GM19395 (cell line): ENCODE measurements around the gene PARP3.
"Not testable (repeated sequence)": the region's sequence is repeated elsewhere in the genome, so short reads cannot be mapped to it uniquely, and the experiment has no call there.

ENCODE experiments used
- ATAC-seq: cut with Tn5 transposase; IDR thresholded peaks from one replicate; pipeline ENCODE4 v1.9.1; 2021; ENCODE audit warnings: mild to moderate bottlenecking, moderate library complexity; ENCODE audit not compliant: unreplicated experiment

PARP3 gene

DNA sequence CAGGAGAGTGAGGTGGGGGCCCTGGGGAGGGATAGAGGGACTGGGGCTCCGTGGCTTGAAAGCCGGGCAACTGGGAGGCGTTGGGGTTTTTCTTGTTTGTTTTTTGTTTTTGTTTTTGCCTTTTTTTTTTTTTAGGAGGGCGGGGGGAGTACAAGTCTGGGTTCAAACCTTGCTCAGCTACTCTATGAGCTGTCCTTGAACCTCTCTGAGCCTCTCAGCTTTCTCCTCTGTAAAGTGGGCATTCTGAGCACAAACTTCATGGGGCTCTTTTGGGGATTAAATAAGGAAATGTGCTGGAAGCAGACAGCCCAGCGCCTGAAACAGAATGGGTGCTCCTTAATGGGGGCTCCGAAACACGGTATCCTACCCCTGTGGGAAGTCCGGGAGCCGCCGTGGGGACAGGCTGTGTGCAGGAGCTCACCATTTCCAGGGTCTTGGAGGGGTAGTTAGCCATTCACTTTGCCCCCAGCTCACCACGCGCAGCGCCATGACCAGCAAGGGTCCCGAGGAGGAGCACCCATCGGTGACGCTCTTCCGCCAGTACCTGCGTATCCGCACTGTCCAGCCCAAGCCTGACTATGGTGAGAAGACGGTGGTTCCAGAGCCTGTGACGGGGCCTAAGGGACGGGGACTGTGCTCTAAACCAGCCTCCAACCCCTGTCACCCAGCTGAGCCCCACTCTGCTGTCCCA is 41.6 kb downstream of the PARP3 start:
- ATAC-seq, result no peak

DNA sequence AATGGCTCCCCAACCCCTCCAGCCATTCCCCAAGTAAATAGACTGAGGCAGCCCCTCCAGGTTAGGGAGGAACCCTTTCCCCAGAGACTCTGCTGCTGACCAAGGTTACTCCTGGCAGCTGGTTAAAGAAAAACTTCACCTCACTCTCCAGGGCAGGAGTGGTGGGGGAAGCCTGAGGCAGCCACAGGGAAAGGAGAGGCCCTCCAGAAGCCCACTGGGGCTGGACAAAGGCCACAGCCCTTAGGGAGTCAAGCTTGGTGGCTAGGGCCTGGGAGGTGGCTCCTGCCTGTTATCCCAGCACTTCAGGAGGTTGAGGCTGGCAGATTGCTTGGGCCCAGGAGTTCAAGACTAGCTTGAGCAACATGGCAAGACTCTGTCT is 42.1 kb downstream of the PARP3 start:
- ATAC-seq, result no peak

DNA sequence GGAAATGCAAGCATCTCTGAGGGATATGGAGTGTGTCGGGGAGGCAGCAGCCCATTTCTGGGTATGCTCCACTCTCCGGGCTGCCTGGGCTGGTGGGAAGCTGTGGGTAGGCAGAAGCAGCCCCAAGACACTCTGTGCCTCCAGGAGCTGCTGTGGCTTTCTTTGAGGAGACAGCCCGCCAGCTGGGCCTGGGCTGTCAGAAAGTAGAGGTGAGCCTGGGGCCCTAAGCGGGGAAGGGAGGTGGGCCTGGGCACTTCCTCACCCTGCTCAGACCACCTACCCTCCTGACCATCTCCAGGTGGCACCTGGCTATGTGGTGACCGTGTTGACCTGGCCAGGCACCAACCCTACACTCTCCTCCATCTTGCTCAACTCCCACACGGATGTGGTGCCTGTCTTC is 42.9 kb downstream of the PARP3 start:
- ATAC-seq, result no peak

DNA sequence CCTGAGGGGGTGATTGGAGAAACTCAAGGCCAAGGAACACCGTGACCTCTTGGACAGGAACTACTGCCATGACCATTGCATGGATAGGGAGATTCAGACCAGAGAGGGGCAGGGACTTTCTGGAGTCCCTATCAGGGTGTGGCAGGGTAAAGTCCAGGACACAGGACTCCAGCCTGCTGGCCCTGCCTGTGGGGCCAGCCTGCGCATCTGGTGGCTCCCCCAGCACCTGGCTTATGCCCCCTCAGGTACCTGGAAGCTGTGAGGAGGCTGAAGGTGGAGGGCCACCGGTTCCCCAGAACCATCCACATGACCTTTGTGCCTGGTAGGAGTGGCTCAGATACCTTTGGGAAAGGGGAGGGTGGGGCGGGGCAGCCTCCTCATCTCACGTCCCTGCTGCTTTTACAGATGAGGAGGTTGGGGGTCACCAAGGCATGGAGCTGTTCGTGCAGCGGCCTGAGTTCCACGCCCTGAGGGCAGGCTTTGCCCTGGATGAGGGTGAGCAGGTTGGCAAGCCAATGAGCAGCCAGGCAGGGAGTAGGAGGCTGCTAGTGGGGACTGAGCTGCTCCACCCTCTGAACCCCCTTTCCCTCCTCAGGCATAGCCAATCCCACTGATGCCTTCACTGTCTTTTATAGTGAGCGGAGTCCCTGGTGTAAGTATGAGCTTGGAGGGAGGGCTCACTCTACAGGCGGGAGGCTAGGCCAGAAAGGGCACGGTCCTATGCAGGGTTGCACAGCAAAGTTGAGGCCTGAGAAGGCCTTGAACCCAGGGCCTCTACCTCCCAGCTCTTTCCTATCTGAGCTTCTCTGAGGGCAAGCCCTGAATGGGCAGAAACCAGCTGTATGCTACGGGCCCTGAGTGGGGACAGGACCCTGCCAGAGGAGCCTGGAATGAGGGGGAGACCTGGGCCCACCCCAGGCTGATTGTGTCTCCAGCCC is 44.1 kb downstream of the PARP3 start:
- no peak for ATAC-seq

DNA sequence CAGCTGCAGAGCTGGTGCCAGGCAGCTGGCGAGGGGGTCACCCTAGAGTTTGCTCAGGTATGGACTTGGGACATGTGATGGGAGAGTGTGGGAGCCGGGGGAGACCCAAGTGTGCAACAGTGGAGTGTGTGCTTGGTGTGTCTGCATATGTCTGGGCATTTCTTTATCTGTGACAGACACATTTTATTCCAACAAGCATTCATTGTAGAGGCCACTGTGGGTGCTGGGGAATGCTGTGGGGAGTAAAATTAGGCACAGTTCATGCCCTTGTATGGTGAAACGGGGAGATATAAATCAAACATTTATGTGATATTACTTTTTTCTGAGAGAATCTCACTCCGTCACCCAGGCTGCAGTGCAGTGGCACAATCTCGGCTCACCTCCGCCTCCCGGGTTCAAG is 45.4 kb downstream of the PARP3 start:
- no peak for ATAC-seq

DNA sequence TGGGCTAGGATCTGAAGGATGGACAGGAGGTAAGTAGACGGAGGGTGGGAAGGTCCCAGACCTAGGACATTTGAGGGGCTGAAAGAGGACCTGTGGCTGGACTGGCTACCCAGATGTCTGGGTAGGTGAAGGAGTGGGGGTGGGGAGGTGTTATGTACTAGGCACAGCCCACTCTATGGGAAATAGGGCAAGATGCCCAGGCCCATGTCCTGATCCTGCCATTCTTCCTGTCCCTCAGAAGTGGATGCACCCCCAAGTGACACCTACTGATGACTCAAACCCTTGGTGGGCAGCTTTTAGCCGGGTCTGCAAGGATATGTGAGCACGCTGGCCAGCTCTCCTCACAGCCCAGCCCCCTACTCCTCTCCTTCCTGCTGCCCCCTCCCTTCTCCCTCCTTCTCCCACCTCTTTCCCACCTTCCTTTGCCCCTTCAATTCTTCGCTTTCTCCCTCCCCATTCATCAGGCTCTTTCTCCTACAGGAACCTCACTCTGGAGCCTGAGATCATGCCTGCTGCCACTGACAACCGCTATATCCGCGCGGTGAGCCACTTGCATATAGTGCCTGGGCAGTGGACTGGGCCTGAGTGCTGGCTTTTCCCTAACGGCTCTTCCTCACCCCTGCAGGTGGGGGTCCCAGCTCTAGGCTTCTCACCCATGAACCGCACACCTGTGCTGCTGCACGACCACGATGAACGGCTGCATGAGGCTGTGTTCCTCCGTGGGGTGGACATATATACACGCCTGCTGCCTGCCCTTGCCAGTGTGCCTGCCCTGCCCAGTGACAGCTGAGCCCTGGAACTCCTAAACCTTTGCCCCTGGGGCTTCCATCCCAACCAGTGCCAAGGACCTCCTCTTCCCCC is 46.4 kb downstream of the PARP3 start:
- ATAC-seq, result no peak

DNA sequence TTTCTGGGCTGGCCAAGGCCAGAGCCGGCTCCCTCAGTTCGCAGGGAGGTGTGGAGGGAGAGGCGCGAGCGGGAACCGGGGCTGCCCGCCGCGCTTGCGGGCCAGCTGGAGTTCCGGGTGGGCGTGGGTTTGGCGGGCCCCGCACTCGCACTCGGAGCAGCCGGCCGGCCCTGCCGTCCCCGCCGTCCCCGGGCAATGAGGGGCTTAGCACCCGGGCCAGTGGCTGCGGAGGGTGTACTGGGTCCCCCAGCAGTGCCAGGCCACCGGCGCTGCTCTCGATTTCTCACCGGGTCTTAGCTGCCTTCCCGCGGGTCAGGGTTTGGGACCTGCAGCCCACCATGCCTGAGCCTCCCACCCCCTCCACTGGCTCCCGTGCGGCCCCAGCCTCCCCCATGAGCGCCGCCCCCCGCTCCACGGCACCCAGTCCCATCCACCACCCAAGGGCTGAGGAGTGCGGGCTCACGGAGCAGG is 48.4 kb downstream of the PARP3 start:
- ATAC-seq, result not testable (repeated sequence)

DNA sequence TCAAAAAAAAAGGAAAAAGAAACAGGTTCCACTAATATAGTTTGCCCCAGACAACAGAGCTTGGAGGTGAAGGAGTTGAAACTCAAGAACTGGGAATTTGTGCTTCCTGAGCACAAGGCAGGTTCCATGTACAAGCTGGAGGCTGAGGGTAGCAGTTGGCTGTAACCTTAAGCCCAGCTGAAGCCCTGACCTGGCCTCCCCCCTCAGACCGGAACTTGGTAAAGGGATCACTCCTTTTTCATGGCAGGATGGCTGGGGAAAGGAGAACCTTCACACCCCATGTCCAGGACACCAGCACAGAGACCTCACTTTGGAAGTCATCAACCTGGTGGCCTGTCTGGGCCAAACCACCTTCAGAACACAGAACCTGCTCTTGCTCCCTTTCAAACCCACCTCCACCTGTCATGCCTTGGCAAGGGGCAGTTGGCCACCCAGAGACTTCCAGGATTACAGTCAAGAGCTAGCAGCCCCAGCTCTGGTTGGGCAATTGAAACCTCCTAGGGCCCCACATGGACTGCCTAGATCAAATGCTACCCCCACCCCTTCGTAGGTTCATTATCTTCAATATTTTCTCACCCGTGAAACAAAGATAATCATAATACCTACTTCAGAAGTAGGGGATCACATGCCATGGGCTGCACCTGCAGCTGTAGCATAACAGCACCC is 50.0 kb downstream of the PARP3 start:
- no peak for ATAC-seq

DNA sequence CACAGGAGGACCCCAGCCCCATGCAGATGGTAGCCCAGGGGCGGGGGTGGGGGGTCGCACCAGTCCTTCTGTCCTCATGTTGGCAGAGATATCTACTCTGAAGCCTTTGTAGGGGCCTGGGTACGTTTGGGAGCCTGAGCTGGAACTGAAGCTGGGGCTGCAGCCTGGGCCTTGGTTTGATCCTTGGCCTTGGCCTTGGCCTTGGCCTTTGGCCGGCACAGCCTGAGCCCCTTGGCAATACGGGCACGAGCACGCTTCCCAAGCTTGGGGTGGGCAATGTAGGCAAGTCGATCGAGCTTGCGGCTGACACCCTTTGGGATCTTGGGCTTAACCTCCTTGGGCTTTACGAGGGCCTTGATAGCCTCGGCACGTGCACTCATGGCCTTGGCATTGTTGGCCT is 51.5 kb downstream of the PARP3 start:
- not testable (repeated sequence) for ATAC-seq

DNA sequence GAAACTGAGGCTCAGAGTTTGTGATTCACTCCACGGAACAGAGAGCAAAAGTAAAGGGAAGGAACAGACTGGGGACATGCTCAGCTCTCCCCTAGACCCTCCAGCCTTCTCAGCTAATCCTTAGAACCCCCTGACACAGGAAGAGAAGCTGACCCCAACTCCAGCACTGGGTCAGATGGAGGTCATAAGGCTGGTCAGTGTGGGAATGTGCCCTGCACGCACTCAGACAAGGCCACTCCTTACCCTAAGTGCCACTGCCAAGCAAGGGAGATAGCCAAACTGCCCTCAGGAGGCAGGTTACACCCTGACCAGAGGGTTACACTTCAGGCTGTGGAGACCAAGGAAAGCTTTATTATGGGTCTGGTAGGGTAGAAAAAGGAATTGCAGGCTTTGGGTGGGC is 52.4 kb downstream of the PARP3 start:
- ATAC-seq, result no peak

DNA sequence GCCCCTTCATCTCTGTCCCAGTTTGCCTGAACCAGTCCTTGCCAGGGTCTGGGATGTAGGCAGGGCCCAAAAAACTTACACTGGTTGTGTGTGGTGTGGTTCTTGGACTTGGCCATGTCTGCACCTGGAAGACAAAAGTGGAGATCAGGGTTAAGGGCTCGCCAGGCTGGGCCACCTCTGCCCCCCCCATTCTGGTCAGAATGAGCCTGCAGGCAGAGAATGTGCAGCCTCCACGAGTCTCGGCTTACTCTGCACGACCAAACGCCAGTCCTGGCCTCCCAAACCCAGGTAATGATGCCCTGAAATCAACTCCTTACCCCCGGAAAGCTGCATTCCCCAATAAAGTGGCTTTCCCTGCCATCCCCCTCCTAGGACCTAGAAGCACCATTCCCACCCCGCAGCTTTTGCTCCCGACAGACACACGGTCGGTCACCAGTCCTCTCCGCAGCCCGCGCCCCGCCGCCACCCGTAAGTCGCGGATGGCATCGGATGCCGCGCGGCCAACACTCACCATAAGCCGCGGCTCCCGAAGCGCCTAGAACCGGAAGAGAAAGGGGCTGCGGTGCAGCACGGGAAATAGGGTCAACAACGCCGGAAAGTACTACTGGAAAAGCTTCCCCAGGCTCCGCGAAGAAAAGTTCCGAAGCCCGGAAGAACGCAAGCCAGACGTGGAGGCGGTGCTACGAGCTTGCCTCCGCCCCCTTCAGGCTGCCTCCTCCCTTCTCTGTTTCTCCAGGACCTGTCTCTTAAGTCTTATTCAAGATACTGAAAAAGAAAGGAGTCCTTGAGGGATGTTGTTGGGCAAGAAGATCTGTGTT is 53.4 kb downstream of the PARP3 start, which contains the start of gene RPL29:
RPL29 (minus strand) TSS at position 550 of the 818 bp plus-strand sequence; CDS start at position 116, 434 bp downstream.
- ATAC-seq, result peak; percentile 85

DNA sequence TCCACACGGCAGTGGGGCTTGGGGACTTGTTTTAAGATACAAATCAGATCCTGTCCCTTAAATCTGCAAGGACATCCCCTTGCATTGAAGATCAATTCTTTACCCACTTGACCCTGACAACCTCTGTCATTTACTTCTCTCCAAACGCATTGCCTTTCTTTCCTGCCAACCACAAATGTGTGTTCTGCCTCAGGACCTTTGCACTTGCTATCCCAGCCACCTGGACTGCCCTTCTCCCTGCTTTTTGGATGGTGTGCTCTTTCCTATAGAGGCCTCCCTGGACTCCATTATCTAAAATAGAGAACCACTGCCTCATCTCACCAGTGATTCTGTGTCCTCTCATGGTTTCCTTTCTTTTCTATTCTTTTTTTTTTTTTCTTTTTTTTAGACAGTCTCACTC is 55.0 kb downstream of the PARP3 start:
- ATAC-seq, result no peak

DNA sequence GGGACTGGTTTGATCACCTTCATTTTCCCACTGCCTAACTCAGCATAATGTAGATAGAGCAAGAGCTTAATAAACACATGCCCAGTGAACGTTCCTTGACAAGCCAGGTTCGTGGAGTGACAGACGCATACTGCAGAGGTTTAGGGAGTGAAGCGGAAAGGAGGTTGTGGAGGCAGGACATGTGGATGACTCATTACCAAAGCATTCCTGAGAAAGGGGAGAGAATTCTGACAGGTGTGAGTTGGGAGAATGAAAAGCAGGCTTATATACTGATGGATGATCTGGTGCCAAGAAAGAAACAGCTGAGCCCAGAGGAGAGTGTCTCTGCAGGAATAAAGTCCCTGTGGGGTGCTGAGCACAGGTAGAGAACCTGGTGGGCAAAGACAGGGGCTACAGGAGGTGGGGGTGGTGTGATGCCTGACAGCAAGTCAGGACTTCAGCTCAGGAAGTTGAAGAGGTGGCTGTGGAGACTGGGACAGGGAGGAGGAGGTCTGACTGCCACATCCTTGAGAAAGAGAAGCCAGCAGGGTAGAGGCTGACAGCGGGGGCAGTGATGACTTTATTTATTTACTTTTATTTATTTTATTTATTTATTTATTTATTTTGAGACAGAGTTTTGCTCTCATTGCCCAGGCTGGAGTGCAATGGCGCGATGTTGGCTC is 55.9 kb downstream of the PARP3 start:
- ATAC-seq, result no peak
